Measurements from ENCODE around the gene INPP5F.
"Not testable (repeated sequence)": the region's sequence is repeated elsewhere in the genome, so short reads cannot be mapped to it uniquely, and the experiment has no call there.

The INPP5F gene

GRCh38 chr10:119786117-119786769, 60.4 kb downstream of the INPP5F start:
- no peak overlapping the region for H3K4me3 ChIP-seq (ENCODE audit: low read depth, low read length)
- ChIA-PET CTCF (no interaction called here), POLR2A (no interaction called here)
- DNase-seq (ENCODE audit: low read depth, low spot score) = no peak
- no peak for TF ChIP-seq CTCF (IDR thresholded peaks at IDR 0.05; ENCODE audit: insufficient read depth, low read length, missing control alignments)

GRCh38 chr10:119795101-119795500, 69.3 kb downstream of the INPP5F start:
- CTCF ChIA-PET; DNase-seq (ENCODE audit: low read depth, low spot score); H3K4me3 ChIP-seq (ENCODE audit: low read depth, low read length); POLR2A ChIA-PET: not testable (repeated sequence)

- ChIA-PET POLR2A (no interaction called here), CTCF (no interaction called here)
- DNase-seq (ENCODE audit: low read depth, low spot score) = no peak
- H3K4me3 ChIP-seq (ENCODE audit: low read depth, low read length) = no peak overlapping the region
- TF ChIP-seq CTCF (IDR thresholded peaks at IDR 0.05; ENCODE audit: insufficient read depth, low read length, missing control alignments) = no peak
These were observed 70.2 kb downstream of the INPP5F start for GRCh38 chr10:119796039-119796438.

GRCh38 chr10:119801176-119801575, 75.3 kb downstream of the INPP5F start:
- H3K4me3 ChIP-seq (ENCODE audit: low read depth, low read length) = no peak overlapping the region
- CTCF ChIA-PET = no interaction called here
- no peak for DNase-seq (ENCODE audit: low read depth, low spot score)
- POLR2A ChIA-PET = no interaction called here
- TF ChIP-seq CTCF (IDR thresholded peaks at IDR 0.05; ENCODE audit: insufficient read depth, low read length, missing control alignments) = no peak

GRCh38 chr10:119801998-119802538, 76.2 kb downstream of the INPP5F start:
- no peak for TF ChIP-seq CTCF (IDR thresholded peaks at IDR 0.05; ENCODE audit: insufficient read depth, low read length, missing control alignments)
- POLR2A ChIA-PET = no interaction called here
- no peak for DNase-seq (ENCODE audit: low read depth, low spot score)
- H3K4me3 ChIP-seq (ENCODE audit: low read depth, low read length) = no peak overlapping the region
- CTCF ChIA-PET = interaction anchor here (1.0 to 2.1 kb wide), 3 partner anchors 21 to 187 kb away, joined by 3 to 14 read pairs (median 4); no protein-coding TSS in a partner anchor

- CTCF ChIA-PET = interaction anchor here (1.2 to 2.1 kb wide), 4 partner anchors 33 to 188 kb away, joined by 3 to 14 read pairs (median 4); no protein-coding TSS in a partner anchor
These were observed 77.4 kb downstream of the INPP5F start for GRCh38 chr10:119803264-119803663.

More at GRCh38 chr10:119803264-119803663, 77.4 kb downstream of the INPP5F start:
- TF ChIP-seq CTCF (IDR thresholded peaks at IDR 0.05; ENCODE audit: insufficient read depth, low read length, missing control alignments) = no peak
- POLR2A ChIA-PET = no interaction called here
- H3K4me3 ChIP-seq (ENCODE audit: low read depth, low read length) = no peak overlapping the region
- DNase-seq (ENCODE audit: low read depth, low spot score) = peak; percentile 46
